Neural crest cell (in vitro differentiated cells): Measurements from ENCODE around the gene CYP3A4. TPM values are rescaled to one million over a fixed set of nuclear protein-coding genes. Genes with fewer than 3 reads are reported as not detected.

Source experiments
- DNase-seq: peaks from one replicate; pipeline ENCODE4 v3.0.0; 2021; ENCODE audit warnings: low read depth, mixed read lengths, low spot score
- H3K27ac Mint-ChIP-seq: one replicate; pipeline ENCODE4 v1.8.0; 2021; ENCODE audit warnings: mild to moderate bottlenecking, mixed read lengths; ENCODE audit not compliant: unreplicated experiment
- H3K27me3 Mint-ChIP-seq: 2 replicates; pipeline ENCODE4 v1.8.0; 2021; ENCODE audit warnings: low read depth, mild to moderate bottlenecking, mixed read lengths
- H3K36me3 Mint-ChIP-seq: 2 replicates; pipeline ENCODE4 v1.8.0; 2021; ENCODE audit warnings: low read depth, mild to moderate bottlenecking, mixed read lengths
- H3K4me1 Mint-ChIP-seq: 2 replicates; pipeline ENCODE4 v1.8.0; 2021; ENCODE audit warnings: mixed read lengths
- H3K4me3 Mint-ChIP-seq: one replicate; pipeline ENCODE4 v1.8.0; 2021; ENCODE audit warnings: mild to moderate bottlenecking, mixed read lengths
- H3K9me3 Mint-ChIP-seq: 2 replicates; pipeline ENCODE4 v1.8.0; 2021; ENCODE audit warnings: mixed read lengths
- CTCF ChIP-seq: fragments of 200-600 bp; sonication (generic); conservative IDR thresholded peaks from 2 replicates; pipeline ENCODE4 v1.5.0; 2021; ENCODE audit warnings: antibody characterized with exemption, mild to moderate bottlenecking
- long read RNA-seq: library from polyadenylated mRNA; unstranded; transcript quantifications from one replicate; pipeline ENCODE4 v2.0.0, GENCODE V29; 2020
- total RNA-seq: library from RNA; stranded (reverse); gene quantifications from 2 replicates; pipeline ENCODE4 v1.2.1, GENCODE V29; 2021

CYP3A4 gene
- total RNA-seq, result not detected in 2 replicates
- long read RNA-seq, result 0 reads

- Mint-ChIP-seq H3K4me3 (no peak within 1 kb of the TSS), H3K27ac (no peak within 1 kb of the TSS), H3K36me3 (no peaks in the 10 kb centered on the region), H3K4me1 (no peaks in the 10 kb centered on the region), H3K27me3 (peaks cover 76% of the 10 kb centered on the region), H3K9me3 (no peaks in the 10 kb centered on the region)
- no peak for TF ChIP-seq CTCF
- no peak for DNase-seq
These were observed at the start of gene CYP3A4 for GRCh38 chr7:99784007-99784406. CYP3A4 (minus strand) TSS chr7:99784184; CDS start chr7:99784081, 103 bp downstream.

GRCh38 chr7:99833289-99833877, 49.4 kb upstream of the CYP3A4 start:
- no peak overlapping the region for H3K4me3 Mint-ChIP-seq
- no peak overlapping the region for H3K27ac Mint-ChIP-seq
- no peaks in the 10 kb centered on the region for H3K36me3 Mint-ChIP-seq
- H3K9me3 Mint-ChIP-seq, result no peaks in the 10 kb centered on the region
- DNase-seq, result no peak
- H3K4me1 Mint-ChIP-seq, result no peaks in the 10 kb centered on the region
- no peak for TF ChIP-seq CTCF
- peaks cover 15% of the 10 kb centered on the region for H3K27me3 Mint-ChIP-seq

GRCh38 chr7:99831595-99831994, 47.6 kb upstream of the CYP3A4 start:
- H3K4me1 Mint-ChIP-seq, result no peaks in the 10 kb centered on the region

GRCh38 chr7:99829524-99830160, 45.7 kb upstream of the CYP3A4 start:
- Mint-ChIP-seq H3K27ac (no peak overlapping the region), H3K9me3 (no peaks in the 10 kb centered on the region), H3K36me3 (no peaks in the 10 kb centered on the region), H3K27me3 (peaks cover 16% of the 10 kb centered on the region), H3K4me3 (no peak overlapping the region), H3K4me1 (no peaks in the 10 kb centered on the region)
- DNase-seq, result no peak
- TF ChIP-seq CTCF, result no peak

More at GRCh38 chr7:99831595-99831994, 47.6 kb upstream of the CYP3A4 start:
- Mint-ChIP-seq H3K27me3 (peaks cover 16% of the 10 kb centered on the region), H3K9me3 (no peaks in the 10 kb centered on the region), H3K36me3 (no peaks in the 10 kb centered on the region), H3K27ac (no peak overlapping the region), H3K4me3 (no peak overlapping the region)
- no peak for TF ChIP-seq CTCF
- no peak for DNase-seq

- DNase-seq, result no peak
- peaks cover 16% of the 10 kb centered on the region for H3K27me3 Mint-ChIP-seq
- H3K27ac Mint-ChIP-seq, result no peak overlapping the region
- H3K9me3 Mint-ChIP-seq, result no peaks in the 10 kb centered on the region
- no peak overlapping the region for H3K4me3 Mint-ChIP-seq
- no peaks in the 10 kb centered on the region for H3K36me3 Mint-ChIP-seq
- no peak for TF ChIP-seq CTCF
- no peaks in the 10 kb centered on the region for H3K4me1 Mint-ChIP-seq
These were observed 44.8 kb upstream of the CYP3A4 start for GRCh38 chr7:99828811-99829210.
